Measurements from ENCODE around the gene OR8H3.
"Not testable (repeated sequence)": the region's sequence is repeated elsewhere in the genome, so short reads cannot be mapped to it uniquely, and the experiment has no call there.

OR8H3 gene, protein sequence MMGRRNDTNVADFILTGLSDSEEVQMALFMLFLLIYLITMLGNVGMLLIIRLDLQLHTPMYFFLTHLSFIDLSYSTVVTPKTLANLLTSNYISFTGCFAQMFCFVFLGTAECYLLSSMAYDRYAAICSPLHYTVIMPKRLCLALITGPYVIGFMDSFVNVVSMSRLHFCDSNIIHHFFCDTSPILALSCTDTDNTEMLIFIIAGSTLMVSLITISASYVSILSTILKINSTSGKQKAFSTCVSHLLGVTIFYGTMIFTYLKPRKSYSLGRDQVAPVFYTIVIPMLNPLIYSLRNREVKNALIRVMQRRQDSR

DNA sequence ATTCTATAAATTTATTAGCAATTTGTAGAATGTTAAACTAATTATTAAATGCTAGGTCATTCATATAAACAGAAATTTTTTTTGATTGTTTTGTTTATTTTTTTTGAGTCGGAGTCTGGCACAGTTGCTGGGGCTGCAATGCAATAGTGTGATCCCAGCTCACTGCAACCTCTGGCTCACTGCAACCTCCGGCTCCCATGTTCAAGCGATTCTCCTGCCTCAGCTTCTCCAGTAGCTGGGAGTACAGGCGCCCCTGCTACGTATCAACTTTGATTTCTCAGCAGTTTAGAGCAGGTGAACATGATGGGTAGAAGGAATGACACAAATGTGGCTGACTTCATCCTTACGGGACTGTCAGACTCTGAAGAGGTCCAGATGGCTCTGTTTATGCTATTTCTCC lies at the start of gene OR8H3:
OR8H3 (plus strand) TSS at position 301 of the 400 bp plus-strand sequence; CDS start at position 301, 0 bp downstream.
- no peak for DNase-seq (ENCODE audit: low read depth)

DNA sequence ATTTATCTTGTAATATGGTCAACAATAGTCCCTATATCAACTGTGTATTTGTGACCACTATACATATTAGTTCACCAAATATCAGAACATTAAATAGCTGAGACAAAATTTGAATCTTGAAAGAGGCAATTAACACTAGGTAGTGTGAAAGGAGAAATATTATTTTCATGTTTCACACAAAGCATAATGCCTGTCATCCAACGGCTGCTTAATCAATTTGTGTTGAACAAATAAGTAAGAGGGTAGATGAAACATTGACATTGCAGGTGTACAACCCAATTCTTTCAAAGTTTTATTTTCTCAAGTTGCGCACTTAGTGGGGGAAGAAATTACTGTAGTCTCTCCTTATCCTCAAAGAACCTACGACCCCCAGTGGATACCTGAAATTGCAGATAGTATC lies 32.5 kb upstream of the OR8H3 start:
- no peak for DNase-seq (ENCODE audit: low read depth)

DNA sequence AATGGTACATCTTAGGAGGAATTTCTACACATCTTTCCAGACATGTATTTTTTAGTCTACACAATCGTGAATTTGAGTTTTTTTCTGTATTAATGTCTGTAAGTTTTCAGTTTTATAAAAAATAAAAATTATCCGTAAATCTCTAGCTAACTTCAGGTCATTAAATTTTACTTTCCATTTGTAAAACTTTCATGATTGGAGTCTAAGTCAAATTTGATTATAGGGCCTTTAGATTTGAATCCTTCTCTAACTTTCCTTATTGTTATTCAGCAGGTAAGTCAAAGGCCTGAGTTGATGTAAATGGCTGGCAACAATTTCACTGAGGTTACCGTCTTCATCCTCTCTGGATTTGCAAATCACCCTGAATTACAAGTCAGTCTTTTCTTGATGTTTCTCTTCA lies 29.2 kb upstream of the OR8H3 start, which contains the start of gene OR8I2:
OR8I2 (plus strand) TSS at position 301 of the 400 bp plus-strand sequence; CDS start at position 301, 0 bp downstream.
- no peak for DNase-seq (ENCODE audit: low read depth)

DNA sequence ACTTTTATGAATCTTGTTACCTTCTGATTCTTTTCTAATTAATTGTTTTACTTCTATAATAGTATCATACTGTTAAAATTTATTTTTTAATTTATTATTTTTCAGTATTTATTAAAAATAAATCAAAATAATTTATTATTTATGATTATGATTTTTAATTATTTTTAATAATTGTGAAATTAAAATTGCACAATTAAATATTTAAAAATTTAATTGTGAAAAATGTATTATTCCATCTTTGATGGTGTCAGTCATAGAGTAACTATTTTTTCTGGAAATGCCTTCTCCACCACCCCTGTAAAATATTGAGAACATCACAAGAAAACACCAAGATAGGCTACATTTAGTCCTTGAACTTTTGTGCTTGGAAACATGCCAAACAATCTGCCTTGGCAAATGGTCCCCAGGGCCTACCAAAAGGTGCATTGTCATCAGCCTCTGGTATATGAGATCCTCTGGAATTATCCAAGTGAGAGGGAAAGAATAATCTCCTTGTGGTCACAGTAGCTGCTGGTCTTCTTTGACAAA lies 18.9 kb upstream of the OR8H3 start, which contains the start of gene OR8H2:
OR8H2 (plus strand) TSS at position 478 of the 528 bp plus-strand sequence. CDS start 1,356 bp downstream, outside the sequence.
- no peak for DNase-seq (ENCODE audit: low read depth)

DNA sequence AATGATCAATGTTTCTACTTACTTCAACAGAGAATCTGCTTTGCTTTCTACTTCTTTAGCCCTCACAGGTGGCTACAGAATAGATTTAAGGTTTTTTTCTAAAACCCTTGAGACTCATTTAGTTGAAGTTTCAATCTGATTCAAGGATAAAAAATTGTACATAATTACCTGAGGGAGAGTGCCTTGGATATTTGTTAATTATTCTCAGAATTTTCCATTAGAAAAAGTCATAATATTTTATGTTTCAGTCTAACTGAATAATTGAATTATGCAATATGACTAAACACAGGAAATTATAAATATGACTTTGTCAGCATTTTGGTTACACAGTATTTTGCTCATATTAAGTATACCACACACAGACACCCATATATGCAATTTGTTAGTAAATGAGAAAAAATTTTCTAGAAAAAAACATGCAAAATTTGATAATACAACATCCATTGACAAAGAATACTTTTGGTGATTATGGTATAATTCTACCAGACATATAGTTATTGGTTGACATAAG lies 18.0 kb downstream of the OR8H3 start, which contains the start of gene OR8J3:
OR8J3 (minus strand) TSS at position 51 of the 511 bp plus-strand sequence. CDS start 2,483 bp downstream, outside the sequence.
- no peak for DNase-seq (ENCODE audit: low read depth)

DNA sequence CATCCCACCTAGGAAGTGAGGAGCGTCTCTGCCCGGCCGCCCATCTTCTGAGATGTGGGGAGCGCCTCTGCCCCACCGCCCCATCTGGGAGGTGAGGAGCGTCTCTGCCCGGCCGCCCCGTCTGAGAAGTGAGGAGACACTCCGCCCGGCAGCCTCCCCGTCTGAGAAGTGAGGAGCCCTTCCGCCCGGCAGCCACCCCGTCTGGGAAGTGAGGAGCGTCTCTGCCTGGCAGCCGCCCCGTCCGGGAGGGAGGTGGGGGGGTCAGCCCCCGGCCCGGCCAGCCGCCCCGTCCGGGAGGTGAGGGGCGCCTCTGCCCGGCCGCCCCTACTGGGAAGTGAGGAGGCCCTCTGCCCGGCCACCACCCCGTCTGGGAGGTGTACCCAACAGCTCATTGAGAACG lies 21.5 kb downstream of the OR8H3 start:
- not testable (repeated sequence) for DNase-seq (ENCODE audit: low read depth)

DNA sequence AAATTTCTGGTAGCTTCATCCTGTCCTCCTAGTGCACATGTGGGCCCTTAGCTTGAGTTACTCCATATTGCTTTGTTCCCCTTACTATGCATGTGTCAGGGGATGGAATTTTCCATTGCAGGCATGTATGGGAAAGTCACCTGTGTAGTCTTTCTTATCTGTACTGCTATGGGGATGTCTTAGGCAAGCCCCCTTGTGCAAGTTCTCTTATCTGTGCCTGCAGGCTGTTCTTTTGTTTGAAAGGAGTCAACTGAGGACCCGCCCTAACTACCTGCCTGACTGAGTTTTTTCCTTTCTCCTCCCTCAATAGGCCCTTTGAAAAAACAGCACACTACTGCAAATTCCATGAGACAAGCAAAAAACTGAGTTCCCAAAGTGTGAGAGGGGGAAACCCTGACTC lies 29.2 kb downstream of the OR8H3 start:
- no peak for DNase-seq (ENCODE audit: low read depth)

DNA sequence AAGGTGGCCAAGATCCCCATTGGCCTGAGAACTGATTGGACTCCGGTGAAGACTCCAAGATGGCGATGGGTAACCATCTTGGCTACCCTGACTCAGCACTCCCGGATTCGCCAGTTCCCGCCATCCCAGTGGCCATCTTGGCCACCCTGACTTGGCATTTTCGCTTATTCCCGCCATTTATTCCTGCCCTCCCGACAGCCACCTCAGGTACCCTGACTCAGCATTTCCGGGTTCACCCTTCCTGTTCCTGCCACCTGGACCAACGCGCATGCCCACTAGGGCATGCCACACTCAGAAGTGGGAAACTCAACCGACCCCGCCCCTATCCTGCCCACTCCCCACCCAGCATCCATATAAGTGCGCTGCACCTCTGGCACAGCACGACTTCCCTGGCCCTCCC lies 30.2 kb downstream of the OR8H3 start:
- no peak for DNase-seq (ENCODE audit: low read depth)

DNA sequence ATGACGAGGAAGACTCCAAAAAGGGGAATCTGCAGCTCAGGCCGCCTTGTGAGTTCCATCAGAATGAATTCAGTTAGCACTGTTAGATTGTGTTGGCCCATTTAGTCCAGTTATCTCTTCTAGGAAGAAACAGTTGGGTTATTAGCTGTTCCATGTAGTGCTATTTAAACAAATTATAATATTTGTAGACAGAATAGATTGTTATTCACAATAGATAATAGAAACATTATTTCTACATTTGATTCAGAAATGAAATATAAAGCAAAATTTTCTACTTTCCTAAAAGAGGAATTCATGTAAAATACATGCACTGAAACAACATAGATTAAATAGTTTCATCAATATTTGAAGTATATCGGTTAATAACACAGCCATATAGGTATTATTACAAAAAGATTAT lies 38.0 kb downstream of the OR8H3 start, which contains the start of gene OR8K5:
OR8K5 (minus strand) TSS at position 101 of the 400 bp plus-strand sequence; CDS start at position 101, 0 bp downstream.
- no peak for DNase-seq (ENCODE audit: low read depth)

DNA sequence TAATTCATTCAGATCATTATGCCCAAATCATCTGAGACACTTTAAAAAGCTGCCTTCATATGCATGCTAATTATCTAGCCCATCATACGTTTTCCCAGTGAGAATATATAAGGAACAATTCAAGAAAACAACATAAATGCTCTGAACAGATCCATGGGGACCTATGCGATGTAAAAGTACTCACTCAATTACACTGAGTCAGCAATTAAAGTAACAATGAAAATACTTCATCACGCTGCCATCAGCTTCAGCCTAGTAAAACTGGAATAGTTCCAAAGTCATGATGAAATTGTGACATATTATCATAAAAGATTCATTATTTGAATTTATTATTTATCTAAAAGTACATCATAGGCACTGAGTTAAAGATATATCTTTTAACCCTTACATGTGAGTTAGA lies 41.6 kb downstream of the OR8H3 start:
- no peak for DNase-seq (ENCODE audit: low read depth)

DNA sequence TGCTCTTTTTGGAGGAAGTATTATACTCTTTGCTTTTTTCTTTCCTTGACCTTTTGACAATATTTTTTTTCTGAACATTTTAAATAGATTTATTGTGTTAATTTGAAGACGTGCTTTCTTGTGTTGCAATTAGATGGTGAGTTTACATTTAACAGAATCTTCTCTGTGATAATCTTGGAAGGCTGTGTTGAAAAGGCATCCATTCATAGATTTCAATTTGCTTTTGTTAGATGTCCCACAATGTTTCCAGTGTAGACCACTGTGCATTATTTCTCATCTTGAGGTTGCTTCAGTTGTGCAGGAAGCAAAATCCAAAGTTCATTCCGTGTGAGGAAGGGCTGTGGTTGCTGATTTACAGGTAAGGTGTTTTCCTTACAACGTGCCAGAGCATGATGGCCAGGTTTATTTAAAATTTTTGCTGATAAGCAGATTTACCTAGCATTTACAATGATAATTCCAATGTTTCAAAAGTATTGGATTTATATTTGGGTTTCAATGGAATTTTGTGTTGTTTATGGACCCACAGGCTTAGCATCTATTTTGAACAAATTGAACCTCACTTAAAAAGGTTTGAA lies 50.2 kb downstream of the OR8H3 start:
- DNase-seq (ENCODE audit: low read depth): no peak

Measured in fibroblast of gingiva (primary cell).